ENCODE results near the gene NAPA. TPM values are rescaled to one million over a fixed set of nuclear protein-coding genes. Genes with fewer than 3 reads are reported as not detected.

The NAPA gene
- total RNA-seq, 4 donors from 2014 or later: 73.5 to 179 (median 90.9) TPM

GRCh38 chr19:47489072-47489914 lies 25.6 kb downstream of the NAPA start:
- TF ChIP-seq CTCF (IDR thresholded peaks at IDR 0.05; ENCODE audit: low read depth): no peak

- no peak for TF ChIP-seq CTCF (IDR thresholded peaks at IDR 0.05; ENCODE audit: low read depth)
These were observed 27.0 kb downstream of the NAPA start for GRCh38 chr19:47487551-47488515.

GRCh38 chr19:47486900-47487299 lies 28.0 kb downstream of the NAPA start:
- TF ChIP-seq CTCF (IDR thresholded peaks at IDR 0.05; ENCODE audit: low read depth): no peak

- no peak for TF ChIP-seq CTCF (IDR thresholded peaks at IDR 0.05; ENCODE audit: low read depth)
These were observed 29.7 kb downstream of the NAPA start for GRCh38 chr19:47485210-47485609.

GRCh38 chr19:47483800-47484690 lies 30.8 kb downstream of the NAPA start, which contains the start of gene KPTN:
TSS of gene KPTN (minus strand) at chr19:47484219. CDS start at chr19:47484160, 59 bp downstream.
- TF ChIP-seq CTCF (IDR thresholded peaks at IDR 0.05; ENCODE audit: low read depth): no peak

- TF ChIP-seq CTCF (IDR thresholded peaks at IDR 0.05; ENCODE audit: low read depth): no peak
These were observed 31.7 kb downstream of the NAPA start for GRCh38 chr19:47483200-47483599.

Measured in subcutaneous adipose tissue (tissue), 4 donors.